ENCODE data around the gene DDAH2. TPM values are rescaled to one million over a fixed set of nuclear protein-coding genes. Genes with fewer than 3 reads are reported as not detected.
A peak's percentile ranks its signal among the peaks of the same experiment; 100 is the strongest.

Gene DDAH2
- total RNA-seq, 1 donor from 2014 or later: 27.6 TPM

GRCh38 chr6:31701666-31702404, 27.3 kb downstream of the DDAH2 start:
- ATAC-seq (peak; percentile 10), DNase-seq (peak; percentile 55)
- intact Hi-C loops (cut with micrococcal nuclease): no loop called here

- intact Hi-C loops (cut with micrococcal nuclease): no loop called here
- DNase-seq (no peak), ATAC-seq (no peak)
Observed at GRCh38 chr6:31700740-31701401, 28.2 kb downstream of the DDAH2 start.

DNA sequence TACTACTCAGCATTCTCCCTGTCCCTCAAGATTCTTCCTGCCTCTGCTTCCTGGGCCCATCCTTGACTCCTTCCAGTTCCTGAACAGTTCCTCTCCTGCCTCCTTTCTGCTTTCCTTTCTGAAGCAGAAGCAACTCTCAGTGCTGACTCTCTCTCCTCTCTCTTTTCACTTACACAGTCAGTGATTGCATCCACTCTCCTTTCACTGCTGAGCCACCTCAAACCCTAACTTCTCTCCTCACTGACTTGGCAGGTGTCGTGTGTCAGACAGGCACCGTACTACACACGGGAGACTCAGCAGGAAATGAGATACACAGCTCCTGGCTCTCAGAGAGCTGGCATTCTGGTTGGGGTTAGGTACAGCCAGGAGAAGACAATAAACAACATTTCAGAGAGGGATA, 31.5 kb downstream of the DDAH2 start:
- DNase-seq (no peak), ATAC-seq (no peak)
- intact Hi-C loops (cut with micrococcal nuclease): no loop called here

- intact Hi-C loops (cut with micrococcal nuclease): no loop called here
- ATAC-seq: no peak
- DNase-seq: no peak
Observed at GRCh38 chr6:31693535-31693934, 35.6 kb downstream of the DDAH2 start.

DNA sequence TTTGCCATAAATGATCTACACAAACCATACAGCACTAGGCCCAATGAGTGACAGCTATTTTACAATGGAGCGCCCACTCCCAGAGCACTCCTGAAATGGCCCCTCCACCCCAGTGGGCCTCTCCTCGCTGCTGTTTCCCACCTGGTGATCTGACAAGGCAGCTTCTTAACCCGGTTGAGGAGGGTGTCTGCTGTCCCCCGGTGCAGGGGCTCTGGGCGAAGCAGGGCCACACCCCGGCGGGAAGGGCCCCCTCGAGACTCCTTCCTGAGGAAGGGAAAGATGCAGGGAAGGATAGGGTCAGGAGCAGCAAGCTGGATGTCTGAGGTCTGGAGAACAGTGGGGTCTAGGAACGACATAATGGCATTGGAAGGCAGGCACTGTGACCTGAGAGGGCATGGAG, 36.2 kb downstream of the DDAH2 start:
- no peak for ATAC-seq
- DNase-seq: no peak
- intact Hi-C loops (cut with micrococcal nuclease): no loop called here

GRCh38 chr6:31692353-31692752, 36.7 kb downstream of the DDAH2 start:
- peak; percentile 7 for DNase-seq
- intact Hi-C loops (cut with micrococcal nuclease): no loop called here
- no peak for ATAC-seq

DNA sequence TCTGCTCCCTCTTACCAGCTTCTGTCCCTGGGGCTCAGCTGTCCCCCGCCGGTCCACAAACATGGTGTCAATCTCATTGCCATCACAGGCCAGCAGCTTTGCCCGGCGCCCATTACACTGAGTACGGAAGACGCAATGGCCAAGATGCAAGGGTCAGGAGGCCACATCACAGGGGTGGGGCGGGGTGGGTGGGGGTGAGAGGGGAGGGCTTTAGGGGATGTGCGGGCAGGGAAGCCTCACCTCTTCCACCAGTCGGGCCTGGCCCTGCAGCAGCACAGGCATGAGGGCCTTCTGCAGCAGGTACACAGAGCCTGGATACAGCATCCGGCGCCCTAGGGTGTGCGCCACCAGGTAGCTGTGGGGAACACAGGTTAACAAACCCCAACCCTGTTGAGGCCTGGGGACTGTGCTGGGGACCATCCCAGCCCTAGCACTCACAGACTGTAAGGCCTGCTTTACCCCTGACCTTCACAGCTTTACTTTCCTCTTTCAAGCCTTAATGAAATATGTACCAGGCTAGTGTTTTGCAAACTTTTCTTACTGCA, 37.5 kb downstream of the DDAH2 start:
- peak; percentile 25 for DNase-seq
- no peak for ATAC-seq
- intact Hi-C loops (cut with micrococcal nuclease): no loop called here

GRCh38 chr6:31691078-31691463, 38.0 kb downstream of the DDAH2 start:
- intact Hi-C loops (cut with micrococcal nuclease): no loop called here
- DNase-seq: no peak
- no peak for ATAC-seq

GRCh38 chr6:31690231-31691077, 38.6 kb downstream of the DDAH2 start:
- DNase-seq: peak; percentile 6
- ATAC-seq: no peak

GRCh38 chr6:31689249-31690110, 39.6 kb downstream of the DDAH2 start:
- DNase-seq: peak; percentile 19
- intact Hi-C loops (cut with micrococcal nuclease): no loop called here
- ATAC-seq: no peak

More at GRCh38 chr6:31690231-31691077, 38.6 kb downstream of the DDAH2 start:
- intact Hi-C loops (cut with micrococcal nuclease): no loop called here

GRCh38 chr6:31687860-31688693, 41.0 kb downstream of the DDAH2 start:
- ATAC-seq: no peak
- intact Hi-C loops (cut with micrococcal nuclease): no loop called here
- DNase-seq: peak; percentile 23

DNA sequence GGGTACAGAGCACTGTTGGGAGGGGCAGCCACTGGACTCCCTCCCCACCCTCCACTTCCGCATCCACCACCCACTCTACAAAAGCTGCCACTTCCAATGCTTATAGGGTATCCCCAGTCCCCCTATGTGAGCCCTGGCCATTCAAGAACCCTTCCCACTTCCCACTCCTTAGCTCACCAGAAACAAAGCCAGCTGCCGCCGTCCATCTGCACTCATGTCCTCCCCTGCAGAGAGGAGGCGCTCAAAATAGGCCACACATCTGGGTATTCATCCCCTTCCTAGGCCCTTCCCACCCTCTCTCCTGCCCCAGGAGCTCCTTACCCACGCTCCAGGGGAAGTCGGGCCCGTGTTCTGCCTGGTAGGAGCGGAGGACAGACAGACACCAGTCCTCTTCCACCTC, 41.8 kb downstream of the DDAH2 start:
- intact Hi-C loops (cut with micrococcal nuclease): no loop called here
- no peak for ATAC-seq
- no peak for DNase-seq

GRCh38 chr6:31686483-31686882, 42.6 kb downstream of the DDAH2 start:
- ATAC-seq: no peak
- intact Hi-C loops (cut with micrococcal nuclease): no loop called here
- DNase-seq: peak; percentile 18

DNA sequence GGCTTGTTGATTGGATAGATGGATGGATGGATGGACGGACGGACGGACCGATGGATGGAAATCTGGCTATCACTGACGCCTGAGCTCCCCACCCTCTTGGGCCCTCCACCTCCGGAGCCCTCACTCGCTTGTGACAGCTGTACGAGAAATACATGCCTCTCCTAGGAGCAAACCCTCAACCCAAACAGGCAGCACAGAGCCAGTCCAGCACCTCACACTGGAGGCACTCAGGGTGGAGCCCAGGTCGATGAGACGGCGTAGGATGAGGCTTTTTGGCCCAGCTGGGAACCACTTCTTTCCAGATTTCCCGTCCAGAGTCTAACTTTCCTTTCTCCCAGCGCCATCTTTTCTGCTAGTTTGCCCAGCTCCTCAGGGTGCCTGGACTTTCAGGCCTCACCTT, 45.5 kb downstream of the DDAH2 start:
- intact Hi-C loops (cut with micrococcal nuclease): no loop called here
- ATAC-seq: no peak
- DNase-seq: no peak

GRCh38 chr6:31681135-31681671, 47.9 kb downstream of the DDAH2 start:
- intact Hi-C loops (cut with micrococcal nuclease): no loop called here
- ATAC-seq (peak; percentile 77), DNase-seq (peak; percentile 67)

- DNase-seq (peak; percentile 84), ATAC-seq (peak; percentile 93)
- intact Hi-C loops (cut with micrococcal nuclease): no loop called here
Observed at GRCh38 chr6:31680226-31681134, 48.6 kb downstream of the DDAH2 start, which contains the start of gene LY6G5C. Gene LY6G5C, minus strand, starts transcription at chr6:31681067. Its CDS starts 694 bp downstream, at chr6:31680373.

DNA sequence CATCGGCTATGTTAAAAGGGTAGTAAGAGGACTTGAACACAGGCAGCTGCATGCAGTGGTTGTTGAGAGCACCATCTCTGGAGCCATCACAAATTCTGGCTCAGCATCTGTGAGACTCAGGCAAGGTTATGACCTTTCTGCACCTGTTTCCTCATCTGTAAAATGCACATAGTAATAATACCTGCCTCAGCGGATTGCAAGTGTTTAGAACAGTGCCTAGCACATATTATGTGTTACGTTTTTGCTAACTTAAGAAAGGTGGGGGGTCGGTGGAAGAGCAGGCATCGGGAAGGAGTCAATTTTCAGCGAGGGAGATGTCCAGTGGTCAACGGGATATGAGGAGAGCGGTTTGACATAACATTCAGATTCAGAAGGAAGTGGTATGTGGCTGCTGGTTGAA, 51.1 kb downstream of the DDAH2 start:
- no peak for DNase-seq
- intact Hi-C loops (cut with micrococcal nuclease): no loop called here
- no peak for ATAC-seq

Data from left ventricle myocardium superior (tissue), 1 donor.